OCI-M2 (cell line): ENCODE data around the gene ITGB1.

Experiments
- DNase-seq: peaks from one replicate; lab custom pipeline; 2025; ENCODE audit not compliant: unreplicated experiment; lab: John Stamatoyannopoulos, UW

The ITGB1 gene

GRCh38 chr10:32890444-32890843 lies 67.6 kb downstream of the ITGB1 start:
- DNase-seq, result no peak

GRCh38 chr10:32889631-32890212 lies 68.3 kb downstream of the ITGB1 start:
- no peak for DNase-seq

- DNase-seq, result no peak
Measured at GRCh38 chr10:32888161-32888927, 69.7 kb downstream of the ITGB1 start.

- DNase-seq, result no peak
Measured at GRCh38 chr10:32887481-32887880, 70.5 kb downstream of the ITGB1 start.

GRCh38 chr10:32882076-32882475 lies 76.0 kb downstream of the ITGB1 start:
- DNase-seq, result no peak

GRCh38 chr10:32878646-32879045 lies 79.4 kb downstream of the ITGB1 start:
- DNase-seq, result no peak

- no peak for DNase-seq
Measured at GRCh38 chr10:32877915-32878314, 80.1 kb downstream of the ITGB1 start.

GRCh38 chr10:32865170-32865569 lies 92.9 kb downstream of the ITGB1 start:
- no peak for DNase-seq

GRCh38 chr10:32854435-32854834 lies 103.6 kb downstream of the ITGB1 start:
- no peak for DNase-seq

- no peak for DNase-seq
Measured at GRCh38 chr10:32851301-32851700, 106.7 kb downstream of the ITGB1 start.
